Measurements from ENCODE around the gene SLC16A8.

The SLC16A8 gene

DNA sequence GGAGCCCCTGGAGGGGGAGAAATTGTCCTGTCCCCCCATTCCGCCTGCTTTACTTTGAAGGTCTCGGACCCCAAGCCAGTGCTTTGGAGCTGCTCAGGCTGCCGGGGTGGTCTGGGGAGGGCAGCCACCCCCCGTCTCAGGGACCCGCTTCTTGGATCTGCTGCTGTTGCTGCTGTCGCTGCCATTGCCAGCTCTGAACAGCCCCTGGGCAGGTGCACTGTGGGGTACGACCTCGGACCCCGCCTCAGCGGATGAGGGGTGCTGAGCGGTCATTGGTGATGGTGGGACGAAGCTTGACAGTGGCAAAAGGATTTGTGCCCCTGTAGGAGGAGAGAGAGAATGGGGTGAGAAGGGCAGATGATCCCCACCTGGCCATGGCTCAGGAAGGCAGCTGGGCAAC, 1.1 kb upstream of the SLC16A8 start:
- TF ChIP-seq EZH2 (IDR thresholded peaks at IDR 0.05; ENCODE audit: borderline replicate concordance, low read length): no peak
- TF ChIP-seq, protein P1, sequence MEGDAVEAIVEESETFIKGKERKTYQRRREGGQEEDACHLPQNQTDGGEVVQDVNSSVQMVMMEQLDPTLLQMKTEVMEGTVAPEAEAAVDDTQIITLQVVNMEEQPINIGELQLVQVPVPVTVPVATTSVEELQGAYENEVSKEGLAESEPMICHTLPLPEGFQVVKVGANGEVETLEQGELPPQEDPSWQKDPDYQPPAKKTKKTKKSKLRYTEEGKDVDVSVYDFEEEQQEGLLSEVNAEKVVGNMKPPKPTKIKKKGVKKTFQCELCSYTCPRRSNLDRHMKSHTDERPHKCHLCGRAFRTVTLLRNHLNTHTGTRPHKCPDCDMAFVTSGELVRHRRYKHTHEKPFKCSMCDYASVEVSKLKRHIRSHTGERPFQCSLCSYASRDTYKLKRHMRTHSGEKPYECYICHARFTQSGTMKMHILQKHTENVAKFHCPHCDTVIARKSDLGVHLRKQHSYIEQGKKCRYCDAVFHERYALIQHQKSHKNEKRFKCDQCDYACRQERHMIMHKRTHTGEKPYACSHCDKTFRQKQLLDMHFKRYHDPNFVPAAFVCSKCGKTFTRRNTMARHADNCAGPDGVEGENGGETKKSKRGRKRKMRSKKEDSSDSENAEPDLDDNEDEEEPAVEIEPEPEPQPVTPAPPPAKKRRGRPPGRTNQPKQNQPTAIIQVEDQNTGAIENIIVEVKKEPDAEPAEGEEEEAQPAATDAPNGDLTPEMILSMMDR (IDR thresholded peaks at IDR 0.05; ENCODE audit: low read length): no peak
- Histone ChIP-seq H2AFZ (ENCODE audit: low read length) (no peak overlapping the region), H4K20me1 (ENCODE audit: insufficient read depth, low read length) (no peaks in the 10 kb centered on the region), H3F3A (ENCODE audit: insufficient read depth, low read length) (no peaks in the 10 kb centered on the region), H3K4me1 (ENCODE audit: insufficient read depth, low read length, severe bottlenecking) (no peaks in the 10 kb centered on the region), H3K27ac (ENCODE audit: low read depth, low read length, poor library complexity, severe bottlenecking) (no peak overlapping the region), H3K9me3 (ENCODE audit: low read length) (no peaks in the 10 kb centered on the region), H3K9me2 (ENCODE audit: low read depth, low read length) (no peaks in the 10 kb centered on the region), H3K4me2 (ENCODE audit: low read length) (no peak overlapping the region), H3K79me2 (ENCODE audit: insufficient read depth, low read length) (no peaks in the 10 kb centered on the region), H3K9ac (ENCODE audit: low read length) (no peak overlapping the region), H3K4me3 (ENCODE audit: low read depth, low read length, poor library complexity, severe bottlenecking) (no peak overlapping the region), H3K36me3 (ENCODE audit: insufficient read depth, low read length) (no peaks in the 10 kb centered on the region), H3K27me3 (ENCODE audit: insufficient read depth, low read length) (no peaks in the 10 kb centered on the region)

DNA sequence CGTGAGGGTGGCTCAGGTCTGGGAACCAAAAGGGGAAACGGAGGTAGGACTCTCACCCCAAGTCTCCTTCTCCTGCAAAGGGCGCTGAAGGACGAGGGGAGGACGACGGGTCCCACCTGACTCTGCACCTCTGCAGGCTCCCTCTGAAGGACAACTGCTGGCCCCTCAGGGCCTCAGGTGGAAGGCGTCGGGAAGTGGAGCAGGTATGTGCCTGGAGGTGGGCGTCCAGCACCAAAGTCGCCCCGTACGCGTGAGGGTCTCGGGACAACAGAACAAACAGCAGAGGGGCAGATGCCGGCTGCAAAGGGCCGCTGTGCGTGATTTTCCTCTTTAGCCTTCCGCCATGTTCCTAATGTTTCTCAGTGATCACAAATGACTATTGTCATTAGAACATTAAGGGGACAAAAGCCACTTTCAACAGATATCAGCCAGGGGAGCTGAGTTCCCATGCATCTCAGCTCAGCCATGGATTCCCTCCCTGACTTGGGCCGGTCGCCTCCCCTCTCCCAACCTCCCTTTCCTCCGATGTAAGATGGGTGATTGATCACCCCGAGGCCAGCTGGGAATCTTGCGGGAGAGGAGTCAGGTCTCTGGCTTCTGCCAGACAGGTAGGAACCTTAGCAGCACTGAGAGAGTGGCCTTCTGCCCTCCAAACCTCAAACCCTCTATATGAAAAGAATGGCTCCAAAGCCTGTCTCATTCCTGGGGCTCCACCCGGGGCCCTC, 836 bp downstream of the SLC16A8 start:
- H3K4me2 ChIP-seq (ENCODE audit: low read length): no peak overlapping the region

DNA sequence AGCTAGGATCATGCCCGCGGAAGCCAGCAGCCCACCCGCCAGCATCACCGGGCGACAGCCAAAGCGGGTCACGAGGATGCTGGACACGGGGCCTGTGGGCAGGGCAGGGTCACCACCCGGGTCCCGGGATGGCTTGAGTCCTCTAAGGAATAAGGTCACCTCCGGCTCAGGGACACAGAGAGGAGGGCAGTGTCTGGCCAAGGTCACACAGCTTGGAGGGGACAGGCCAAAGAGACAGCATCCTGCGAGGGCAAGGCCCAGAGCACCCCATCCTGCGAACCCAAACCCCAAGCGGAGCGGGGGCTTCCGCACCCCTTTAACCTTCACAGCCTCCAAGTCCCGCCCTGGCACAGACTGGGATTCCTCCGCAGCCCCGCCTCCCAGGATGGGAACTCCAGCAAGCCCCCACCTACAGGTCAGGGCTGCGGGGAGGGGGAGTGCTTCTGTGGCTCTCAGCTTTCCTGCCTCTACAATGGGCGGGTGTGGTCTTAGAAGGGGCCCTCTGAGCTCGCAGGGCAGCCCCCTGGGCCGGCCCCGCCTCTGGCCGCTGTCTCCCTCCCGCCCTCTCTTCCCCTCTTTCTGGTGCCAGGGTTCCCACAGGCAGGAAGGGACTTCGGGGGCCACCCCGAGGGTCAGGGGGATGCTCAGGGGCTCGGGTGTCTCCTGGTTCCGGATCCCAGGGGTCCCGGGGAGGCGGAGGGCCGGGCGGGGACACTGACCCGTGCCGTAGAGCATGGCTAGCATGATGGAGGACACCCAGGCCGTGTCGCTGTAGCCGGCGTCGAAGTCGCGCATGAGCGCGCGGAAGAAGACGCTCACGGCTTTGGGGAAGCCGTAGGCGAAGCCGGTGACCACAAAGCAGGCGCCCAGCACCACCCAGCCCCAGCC, 1.8 kb downstream of the SLC16A8 start:
- Histone ChIP-seq H4K20me1 (ENCODE audit: insufficient read depth, low read length) (no peaks in the 10 kb centered on the region), H3K27ac (ENCODE audit: low read depth, low read length, poor library complexity, severe bottlenecking) (no peak overlapping the region)

More for the DNA sequence above, 836 bp downstream of the SLC16A8 start:
- Histone ChIP-seq H3K27ac (ENCODE audit: low read depth, low read length, poor library complexity, severe bottlenecking) (no peak overlapping the region), H3K4me1 (ENCODE audit: insufficient read depth, low read length, severe bottlenecking) (no peaks in the 10 kb centered on the region), H3K9ac (ENCODE audit: low read length) (no peak overlapping the region), H2AFZ (ENCODE audit: low read length) (no peak overlapping the region), H3K27me3 (ENCODE audit: insufficient read depth, low read length) (0 out of 2 replicates have a peak, but pooled peaks cover 3% of the 10 kb centered on the region), H3K9me3 (ENCODE audit: low read length) (no peaks in the 10 kb centered on the region), H3K9me2 (ENCODE audit: low read depth, low read length) (no peaks in the 10 kb centered on the region), H3K36me3 (ENCODE audit: insufficient read depth, low read length) (no peaks in the 10 kb centered on the region), H3K4me3 (ENCODE audit: low read depth, low read length, poor library complexity, severe bottlenecking) (no peak overlapping the region), H3F3A (ENCODE audit: insufficient read depth, low read length) (no peaks in the 10 kb centered on the region), H4K20me1 (ENCODE audit: insufficient read depth, low read length) (no peaks in the 10 kb centered on the region), H3K79me2 (ENCODE audit: insufficient read depth, low read length) (no peaks in the 10 kb centered on the region)
- TF ChIP-seq, protein P1 (IDR thresholded peaks at IDR 0.05; ENCODE audit: low read length): no peak
- no peak for TF ChIP-seq EZH2 (IDR thresholded peaks at IDR 0.05; ENCODE audit: borderline replicate concordance, low read length)

More for the DNA sequence above, 1.8 kb downstream of the SLC16A8 start:
- Histone ChIP-seq H2AFZ (ENCODE audit: low read length) (no peak overlapping the region), H3K4me1 (ENCODE audit: insufficient read depth, low read length, severe bottlenecking) (no peaks in the 10 kb centered on the region), H3K9ac (ENCODE audit: low read length) (no peak overlapping the region), H3K4me3 (ENCODE audit: low read depth, low read length, poor library complexity, severe bottlenecking) (no peak overlapping the region), H3K9me3 (ENCODE audit: low read length) (no peaks in the 10 kb centered on the region), H3K4me2 (ENCODE audit: low read length) (no peak overlapping the region), H3K36me3 (ENCODE audit: insufficient read depth, low read length) (no peaks in the 10 kb centered on the region), H3F3A (ENCODE audit: insufficient read depth, low read length) (no peaks in the 10 kb centered on the region), H3K79me2 (ENCODE audit: insufficient read depth, low read length) (no peaks in the 10 kb centered on the region), H3K27me3 (ENCODE audit: insufficient read depth, low read length) (0 out of 2 replicates have a peak, but pooled peaks cover 3% of the 10 kb centered on the region), H3K9me2 (ENCODE audit: low read depth, low read length) (no peaks in the 10 kb centered on the region)
- TF ChIP-seq, protein P1 (IDR thresholded peaks at IDR 0.05; ENCODE audit: low read length): no peak
- no peak for TF ChIP-seq EZH2 (IDR thresholded peaks at IDR 0.05; ENCODE audit: borderline replicate concordance, low read length)

Measured in OCI-LY1 (cell line).